Memory B cell (primary cell): ENCODE data around the gene PRPF19.

Experiments used
- ATAC-seq: fragments of 150-1000 bp; cut with Tn5 transposase; 2 replicates; pipeline ENCODE4 v1.10.0; 2021; ENCODE audit warnings: low read depth, mild to moderate bottlenecking, moderate library complexity
- DNase-seq, 2 donors: peaks; one replicate each; pipeline ENCODE4 v3.0.0; 2022; ENCODE audit warnings: low spot score in 2 of 2
- H3K27ac Mint-ChIP-seq: one replicate; pipeline ENCODE4 v1.8.0; 2022; ENCODE audit warnings: mild to moderate bottlenecking, moderate library complexity, mixed read lengths
- H3K27me3 Mint-ChIP-seq: one replicate; pipeline ENCODE4 v1.8.0; 2022; ENCODE audit warnings: mixed read lengths
- H3K36me3 Mint-ChIP-seq: one replicate; pipeline ENCODE4 v1.8.0; 2022; ENCODE audit warnings: mild to moderate bottlenecking, mixed read lengths
- H3K4me1 Mint-ChIP-seq: one replicate; pipeline ENCODE4 v1.8.0; 2022; ENCODE audit warnings: mixed read lengths
- H3K4me3 Mint-ChIP-seq: one replicate; pipeline ENCODE4 v1.8.0; 2022; ENCODE audit warnings: mild to moderate bottlenecking, moderate library complexity, mixed read lengths
- H3K9me3 Mint-ChIP-seq: one replicate; pipeline ENCODE4 v1.8.0; 2022; ENCODE audit warnings: mixed read lengths

The PRPF19 gene

GRCh38 chr11:60934124-60934789 is 27.9 kb upstream of the PRPF19 start:
- peaks cover 45% of the 10 kb centered on the region for H3K4me1 Mint-ChIP-seq
- peaks cover 13% of the 10 kb centered on the region for H3K36me3 Mint-ChIP-seq
- no peak overlapping the region for H3K4me3 Mint-ChIP-seq
- peak overlapping the region; percentile 49 for H3K27ac Mint-ChIP-seq
- ATAC-seq (no peak), DNase-seq (no peak)
- H3K9me3 Mint-ChIP-seq = no peaks in the 10 kb centered on the region
- H3K27me3 Mint-ChIP-seq = no peaks in the 10 kb centered on the region

DNA sequence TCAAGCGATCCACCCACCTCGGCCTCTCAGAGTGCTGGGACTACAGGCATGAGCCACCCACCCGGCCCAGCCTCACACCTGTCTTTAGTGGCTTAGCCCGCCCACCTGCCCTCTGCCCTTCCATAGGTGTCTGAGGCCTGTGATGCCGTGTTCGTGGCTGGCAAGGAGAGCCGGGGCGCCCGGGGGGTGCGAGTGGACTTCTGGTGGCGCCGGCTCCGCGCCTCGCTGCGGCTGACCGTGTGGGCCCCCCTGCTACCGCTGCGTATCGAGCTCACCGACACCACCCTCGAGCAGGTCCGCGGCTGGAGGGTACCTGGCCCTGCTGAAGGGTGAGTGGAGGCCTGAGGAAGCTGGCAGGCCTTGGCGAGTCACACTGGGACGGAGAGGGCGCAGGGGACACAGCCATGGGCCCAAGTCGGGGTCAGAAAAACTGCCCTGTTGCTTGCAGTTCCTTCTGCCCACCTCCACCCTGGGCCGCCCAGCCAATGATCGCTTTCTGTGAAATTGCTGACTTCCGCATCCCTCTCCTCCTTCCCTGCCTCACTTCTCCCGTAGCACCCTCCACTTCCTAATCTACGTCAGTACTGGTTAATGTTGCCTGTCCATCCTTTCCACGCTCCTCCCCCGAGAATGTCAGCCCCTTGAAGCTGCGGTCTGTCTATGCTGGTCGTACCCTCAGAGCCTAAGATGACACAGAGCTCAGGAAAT is 27.2 kb upstream of the PRPF19 start:
- peaks cover 9% of the 10 kb centered on the region for H3K36me3 Mint-ChIP-seq
- no peaks in the 10 kb centered on the region for H3K9me3 Mint-ChIP-seq
- H3K27me3 Mint-ChIP-seq = no peaks in the 10 kb centered on the region
- H3K4me3 Mint-ChIP-seq = no peak overlapping the region
- H3K4me1 Mint-ChIP-seq = peaks cover 40% of the 10 kb centered on the region
- H3K27ac Mint-ChIP-seq = peak overlapping the region; percentile 49
- ATAC-seq = no peak
- no peak for DNase-seq

DNA sequence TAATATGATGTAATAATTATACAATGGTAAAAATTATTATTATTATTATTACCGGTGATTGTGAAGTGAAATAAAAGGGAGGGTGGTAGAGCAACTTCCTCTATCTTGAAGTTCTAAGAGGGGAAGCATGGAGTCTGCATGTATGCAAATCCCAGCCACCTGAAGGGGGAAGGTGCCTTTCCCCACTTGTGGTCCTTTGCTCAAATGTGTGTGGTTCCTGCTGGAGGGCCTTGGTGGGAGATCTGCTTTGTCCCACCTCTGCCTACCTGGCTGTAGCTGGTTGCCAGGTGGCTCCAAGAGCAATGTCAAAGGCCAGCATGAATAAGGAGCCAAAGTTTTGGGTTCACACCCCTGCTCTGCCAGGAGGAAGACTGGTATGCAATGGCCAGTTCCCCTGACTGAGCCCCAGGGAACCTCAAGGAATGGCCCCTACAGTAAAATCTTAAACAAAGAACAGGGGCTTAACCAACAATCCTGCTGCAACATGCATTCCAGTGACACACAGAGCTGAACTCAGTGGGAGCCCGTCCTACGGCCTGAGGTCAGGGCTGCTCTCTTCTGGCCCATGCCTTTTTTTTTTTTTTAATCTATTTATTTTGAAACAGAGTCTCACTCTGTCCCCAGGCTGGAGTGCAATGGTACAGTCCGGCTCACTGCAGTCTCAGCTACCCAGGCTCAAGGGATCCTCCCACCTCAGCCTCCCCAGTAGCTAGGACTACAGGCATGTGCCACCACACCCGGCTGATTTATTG is 26.4 kb upstream of the PRPF19 start:
- ATAC-seq = peak; percentile 69
- DNase-seq = peak in 1 of 2 donors; percentile 48
- H3K27ac Mint-ChIP-seq = peak overlapping the region; percentile 92
- peaks cover 39% of the 10 kb centered on the region for H3K4me1 Mint-ChIP-seq
- H3K4me3 Mint-ChIP-seq = no peak overlapping the region
- H3K27me3 Mint-ChIP-seq = no peaks in the 10 kb centered on the region
- H3K9me3 Mint-ChIP-seq = no peaks in the 10 kb centered on the region
- H3K36me3 Mint-ChIP-seq = peaks cover 4% of the 10 kb centered on the region

- H3K4me3 Mint-ChIP-seq = peak overlapping the region; percentile 66
- ATAC-seq (peak; percentile 87), DNase-seq (peak; percentile 81 to 82)
- H3K27me3 Mint-ChIP-seq = no peaks in the 10 kb centered on the region
- H3K4me1 Mint-ChIP-seq = peaks cover 39% of the 10 kb centered on the region
- peaks cover 1% of the 10 kb centered on the region for H3K36me3 Mint-ChIP-seq
- no peaks in the 10 kb centered on the region for H3K9me3 Mint-ChIP-seq
- H3K27ac Mint-ChIP-seq = peak overlapping the region; percentile 92
These were observed 25.5 kb upstream of the PRPF19 start for GRCh38 chr11:60931917-60932316.

DNA sequence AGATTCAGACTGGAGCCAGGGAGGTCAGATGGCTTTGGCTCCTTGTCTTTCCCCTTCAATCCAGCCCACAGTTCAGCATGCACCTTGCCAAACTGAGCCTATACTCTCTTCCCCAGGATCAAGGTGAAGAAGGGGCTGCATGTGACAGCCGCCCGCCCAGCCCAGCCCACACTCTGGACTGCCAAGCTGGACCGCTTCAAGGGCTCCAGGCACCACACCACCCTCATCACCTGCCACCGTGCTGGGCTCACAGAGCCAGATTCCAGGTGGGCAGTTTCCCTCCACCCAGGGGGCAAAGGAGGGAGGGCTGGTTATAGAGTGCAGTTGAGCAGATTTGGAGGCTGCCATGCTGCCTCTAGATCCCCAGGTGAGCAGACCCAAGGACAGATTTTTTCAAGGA is 24.0 kb upstream of the PRPF19 start:
- no peak overlapping the region for H3K4me3 Mint-ChIP-seq
- ATAC-seq = no peak
- no peaks in the 10 kb centered on the region for H3K9me3 Mint-ChIP-seq
- H3K27me3 Mint-ChIP-seq = no peaks in the 10 kb centered on the region
- H3K36me3 Mint-ChIP-seq = no peaks in the 10 kb centered on the region
- peak overlapping the region; percentile 92 for H3K27ac Mint-ChIP-seq
- peaks cover 44% of the 10 kb centered on the region for H3K4me1 Mint-ChIP-seq
- DNase-seq = no peak

- no peaks in the 10 kb centered on the region for H3K9me3 Mint-ChIP-seq
- no peaks in the 10 kb centered on the region for H3K36me3 Mint-ChIP-seq
- no peak for ATAC-seq
- DNase-seq = no peak
- peak overlapping the region; percentile 19 for H3K27ac Mint-ChIP-seq
- H3K27me3 Mint-ChIP-seq = no peaks in the 10 kb centered on the region
- peaks cover 48% of the 10 kb centered on the region for H3K4me1 Mint-ChIP-seq
- H3K4me3 Mint-ChIP-seq = no peak overlapping the region
These were observed 23.4 kb upstream of the PRPF19 start for GRCh38 chr11:60929764-60930163.

GRCh38 chr11:60928563-60929001 is 22.2 kb upstream of the PRPF19 start:
- no peak for ATAC-seq
- DNase-seq = no peak
- no peaks in the 10 kb centered on the region for H3K27me3 Mint-ChIP-seq
- no peak overlapping the region for H3K27ac Mint-ChIP-seq
- no peaks in the 10 kb centered on the region for H3K9me3 Mint-ChIP-seq
- H3K4me1 Mint-ChIP-seq = peaks cover 45% of the 10 kb centered on the region
- no peaks in the 10 kb centered on the region for H3K36me3 Mint-ChIP-seq
- no peak overlapping the region for H3K4me3 Mint-ChIP-seq

DNA sequence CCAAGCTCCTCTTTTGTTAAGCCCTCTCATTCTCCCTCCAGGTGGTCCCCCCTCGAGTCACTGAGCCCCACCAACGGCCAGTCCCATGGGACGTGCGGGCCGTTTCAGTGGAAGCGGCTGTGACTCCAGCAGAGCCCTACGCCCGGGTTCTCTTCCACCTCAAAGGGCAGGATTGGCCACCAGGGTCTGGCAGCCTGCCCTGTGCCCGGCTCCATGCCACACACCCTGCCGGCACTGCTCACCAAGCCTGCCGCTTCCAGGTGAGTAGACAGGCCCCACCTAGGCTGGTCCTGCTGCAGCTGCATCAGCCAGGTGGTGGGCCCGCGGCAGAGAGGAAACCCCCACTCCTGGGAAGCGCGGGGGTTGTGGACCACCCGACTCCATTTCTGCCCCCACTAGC is 21.2 kb upstream of the PRPF19 start:
- Mint-ChIP-seq H3K4me3 (no peak overlapping the region), H3K9me3 (no peaks in the 10 kb centered on the region), H3K4me1 (peaks cover 43% of the 10 kb centered on the region), H3K27me3 (no peaks in the 10 kb centered on the region), H3K36me3 (peaks cover 3% of the 10 kb centered on the region), H3K27ac (no peak overlapping the region)
- ATAC-seq (no peak), DNase-seq (no peak)

GRCh38 chr11:60927061-60927592 is 20.7 kb upstream of the PRPF19 start:
- DNase-seq (no peak), ATAC-seq (no peak)
- H3K27me3 Mint-ChIP-seq = no peaks in the 10 kb centered on the region
- no peak overlapping the region for H3K27ac Mint-ChIP-seq
- no peaks in the 10 kb centered on the region for H3K9me3 Mint-ChIP-seq
- peaks cover 44% of the 10 kb centered on the region for H3K4me1 Mint-ChIP-seq
- H3K36me3 Mint-ChIP-seq = peaks cover 8% of the 10 kb centered on the region
- no peak overlapping the region for H3K4me3 Mint-ChIP-seq

DNA sequence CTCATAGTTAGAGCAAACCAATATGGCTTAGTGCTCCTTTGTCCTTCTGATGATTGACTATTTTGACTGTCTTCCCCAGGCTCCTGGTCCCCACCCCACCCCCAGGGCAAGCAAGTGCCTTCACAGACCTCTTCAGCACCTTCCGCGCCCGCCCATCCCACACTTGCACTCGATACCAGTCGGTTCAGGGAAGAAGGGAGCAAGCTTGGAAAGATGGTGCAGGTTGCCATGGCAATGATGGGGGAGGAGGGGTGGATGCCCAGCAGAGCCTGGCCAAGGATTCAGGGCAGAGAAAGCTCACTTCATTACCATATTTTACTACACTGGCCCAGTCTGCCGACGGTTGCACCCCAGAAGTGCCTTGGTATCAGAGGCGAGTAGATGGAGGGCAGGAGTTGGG is 20.1 kb upstream of the PRPF19 start:
- H3K27ac Mint-ChIP-seq = no peak overlapping the region
- H3K4me1 Mint-ChIP-seq = peaks cover 39% of the 10 kb centered on the region
- H3K9me3 Mint-ChIP-seq = no peaks in the 10 kb centered on the region
- no peaks in the 10 kb centered on the region for H3K27me3 Mint-ChIP-seq
- H3K4me3 Mint-ChIP-seq = no peak overlapping the region
- DNase-seq (no peak), ATAC-seq (no peak)
- peaks cover 13% of the 10 kb centered on the region for H3K36me3 Mint-ChIP-seq

DNA sequence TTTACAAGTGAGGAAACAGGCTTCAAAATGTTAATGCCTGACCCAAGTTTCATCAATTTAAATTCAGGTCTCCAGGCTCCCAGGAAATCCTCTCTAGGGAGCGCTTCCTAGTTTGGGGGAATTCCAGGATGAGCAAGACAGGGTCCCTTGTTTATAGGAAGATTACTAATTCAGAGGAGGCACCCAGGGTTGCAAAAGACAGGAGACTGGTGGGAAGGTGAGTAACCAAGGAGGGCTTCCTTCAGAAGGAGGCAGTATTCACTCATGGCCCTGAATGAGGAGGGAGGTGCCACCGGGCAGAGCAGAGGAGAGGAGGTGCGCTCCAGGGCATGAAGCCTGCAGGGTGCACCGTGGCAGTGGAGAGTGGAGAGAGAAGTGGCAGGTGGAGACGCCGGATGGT is 19.5 kb upstream of the PRPF19 start:
- Mint-ChIP-seq H3K4me3 (no peak overlapping the region), H3K27ac (no peak overlapping the region), H3K9me3 (no peaks in the 10 kb centered on the region), H3K4me1 (peaks cover 34% of the 10 kb centered on the region), H3K36me3 (peaks cover 16% of the 10 kb centered on the region), H3K27me3 (no peaks in the 10 kb centered on the region)
- no peak for DNase-seq
- no peak for ATAC-seq

DNA sequence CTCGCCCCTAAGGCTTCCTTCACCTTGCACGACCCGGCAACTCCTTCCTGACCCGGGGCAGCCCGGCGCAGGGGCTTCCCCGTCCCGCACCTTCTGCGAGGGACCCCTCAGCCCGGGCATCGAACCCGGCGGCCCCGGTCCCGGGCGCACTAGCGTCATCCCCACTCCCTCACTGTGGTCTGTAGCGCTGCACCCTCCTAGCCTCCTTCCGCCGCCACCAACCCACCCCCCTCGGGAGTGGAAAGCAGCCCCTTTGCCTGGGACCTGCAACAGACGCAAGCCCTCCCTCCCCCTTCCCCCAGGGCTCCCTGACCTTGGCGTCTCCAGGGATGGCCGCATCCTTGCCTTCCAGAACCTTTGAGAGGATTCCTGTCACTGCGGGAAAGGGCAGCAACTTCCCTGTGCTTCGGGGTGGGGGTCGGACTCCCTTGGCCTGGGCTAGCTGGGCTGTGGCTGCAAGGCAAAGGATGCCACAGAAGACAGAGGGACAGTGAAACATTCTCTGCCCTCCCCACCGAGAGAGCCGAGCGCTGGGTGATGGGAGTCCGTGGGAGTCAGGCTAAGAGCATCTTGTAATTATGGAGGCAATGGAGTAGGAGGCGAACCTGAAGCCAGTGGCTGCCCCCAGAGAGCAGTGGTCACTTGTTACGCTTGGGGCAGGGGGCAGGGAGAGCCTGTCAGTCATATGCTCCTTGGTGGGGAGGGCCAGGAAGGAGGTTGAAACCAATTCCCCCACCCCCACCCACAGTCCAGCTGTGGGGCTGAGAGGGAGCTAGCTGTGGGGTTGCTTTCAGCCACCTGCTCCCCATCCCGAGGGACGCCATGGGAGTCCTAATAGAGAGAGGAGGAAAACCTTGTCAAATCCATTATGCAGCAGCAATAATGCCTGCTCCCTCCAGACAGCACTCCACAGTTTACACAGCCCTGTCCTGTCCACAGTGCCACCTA is 18.8 kb upstream of the PRPF19 start:
- DNase-seq (no peak), ATAC-seq (peak; percentile 51)
- Mint-ChIP-seq H3K27me3 (no peaks in the 10 kb centered on the region), H3K4me1 (peaks cover 32% of the 10 kb centered on the region), H3K27ac (peak overlapping the region; percentile 61), H3K36me3 (peaks cover 21% of the 10 kb centered on the region), H3K9me3 (no peaks in the 10 kb centered on the region), H3K4me3 (peak overlapping the region; percentile 74)

GRCh38 chr11:60924110-60924905 is 17.9 kb upstream of the PRPF19 start, which contains the start of gene TMEM132A:
Gene TMEM132A (plus strand): TSS chr11:60924460. CDS start chr11:60924634, 174 bp downstream.
- no peaks in the 10 kb centered on the region for H3K27me3 Mint-ChIP-seq
- peaks cover 28% of the 10 kb centered on the region for H3K36me3 Mint-ChIP-seq
- peaks cover 34% of the 10 kb centered on the region for H3K4me1 Mint-ChIP-seq
- ATAC-seq (peak; percentile 48), DNase-seq (no peak)
- no peaks in the 10 kb centered on the region for H3K9me3 Mint-ChIP-seq
- peak within 1 kb of the TSS; percentile 61 for H3K27ac Mint-ChIP-seq
- peak within 1 kb of the TSS; percentile 74 for H3K4me3 Mint-ChIP-seq
